Stimulated activated CD8-positive, alpha-beta memory T cell treated with anti-CD3 and anti-CD28 coated beads, Interleukin-12 subunit alpha, Interleukin-12 subunit beta, amount 100 ng/mL, for 24 hours (primary cell): ENCODE results near the gene MRRF.
"Not testable (repeated sequence)": the region's sequence is repeated elsewhere in the genome, so short reads cannot be mapped to it uniquely, and the experiment has no call there.

Experiments
- DNase-seq: peaks from one replicate; pipeline ENCODE4 v3.0.0-alpha.2; 2020; ENCODE audit errors: extremely low read depth

MRRF gene

GRCh38 chr9:122277285-122277897 is 12.7 kb downstream of the MRRF start:
- DNase-seq, result no peak

DNA sequence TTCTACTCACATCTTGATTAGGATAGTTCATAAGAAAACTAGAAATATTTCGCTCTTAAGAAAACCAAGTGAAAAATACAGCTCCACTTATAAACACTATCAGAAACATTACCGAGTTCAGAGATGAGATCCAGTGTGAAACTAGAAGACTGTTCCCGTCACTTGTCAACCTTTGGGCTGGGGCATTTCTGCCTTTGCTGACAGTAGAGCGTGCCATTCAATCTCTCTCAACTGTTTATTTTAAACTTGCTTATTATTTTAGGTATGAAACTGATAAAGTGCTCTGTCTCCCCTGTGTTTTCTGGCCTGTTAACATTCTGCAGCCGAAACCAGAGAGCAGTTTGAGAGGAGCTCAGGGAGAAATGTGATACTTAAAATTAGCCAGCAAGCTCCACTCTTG is 16.7 kb downstream of the MRRF start:
- no peak for DNase-seq

- no peak for DNase-seq
These were observed 22.1 kb downstream of the MRRF start for GRCh38 chr9:122286764-122287163.

DNA sequence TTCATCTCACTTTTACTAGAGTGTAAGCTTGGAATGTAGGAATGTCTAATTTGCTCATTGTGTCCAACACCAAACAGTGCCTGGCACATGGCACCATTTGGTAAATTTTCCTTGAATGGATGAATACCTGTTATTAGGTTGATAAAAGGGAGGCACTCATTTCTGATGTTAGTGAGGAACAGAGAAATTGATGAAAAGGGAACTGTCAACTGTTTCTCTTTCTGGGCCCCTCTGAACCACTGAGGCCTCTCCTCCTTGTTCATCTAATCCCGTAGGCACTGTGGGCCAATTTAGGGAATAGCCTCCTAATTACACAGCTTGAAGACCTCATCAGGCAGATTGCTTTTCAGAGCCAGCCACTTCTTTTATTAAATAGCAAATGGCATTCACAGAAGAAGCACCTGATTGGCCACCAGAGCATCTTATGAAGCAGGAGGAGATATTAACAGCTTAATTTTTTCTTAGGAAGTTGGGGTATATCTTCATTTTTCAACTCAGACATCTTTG is 22.6 kb downstream of the MRRF start:
- DNase-seq, result no peak

GRCh38 chr9:122291458-122291857 is 26.8 kb downstream of the MRRF start:
- no peak for DNase-seq

GRCh38 chr9:122294531-122294930 is 29.8 kb downstream of the MRRF start:
- DNase-seq, result no peak

DNA sequence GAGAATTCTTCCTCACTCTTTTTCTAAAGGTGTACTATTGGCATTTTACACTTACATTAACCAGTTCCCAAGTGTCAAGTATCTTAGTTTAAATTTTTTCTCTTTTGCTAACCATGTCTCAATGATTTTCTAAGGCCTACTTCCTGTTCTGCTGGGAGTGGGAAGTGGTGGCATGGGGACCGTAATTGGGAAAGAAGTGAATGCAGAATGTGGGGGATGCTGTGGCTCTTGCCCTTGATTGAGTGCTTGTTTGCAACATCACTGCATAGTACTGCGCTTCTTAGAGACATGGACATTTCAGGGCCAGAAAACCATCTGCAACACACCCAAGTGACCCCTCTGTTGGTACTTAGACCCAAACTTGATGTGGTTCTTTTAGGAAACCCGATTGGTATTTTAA is 32.8 kb downstream of the MRRF start:
- no peak for DNase-seq

DNA sequence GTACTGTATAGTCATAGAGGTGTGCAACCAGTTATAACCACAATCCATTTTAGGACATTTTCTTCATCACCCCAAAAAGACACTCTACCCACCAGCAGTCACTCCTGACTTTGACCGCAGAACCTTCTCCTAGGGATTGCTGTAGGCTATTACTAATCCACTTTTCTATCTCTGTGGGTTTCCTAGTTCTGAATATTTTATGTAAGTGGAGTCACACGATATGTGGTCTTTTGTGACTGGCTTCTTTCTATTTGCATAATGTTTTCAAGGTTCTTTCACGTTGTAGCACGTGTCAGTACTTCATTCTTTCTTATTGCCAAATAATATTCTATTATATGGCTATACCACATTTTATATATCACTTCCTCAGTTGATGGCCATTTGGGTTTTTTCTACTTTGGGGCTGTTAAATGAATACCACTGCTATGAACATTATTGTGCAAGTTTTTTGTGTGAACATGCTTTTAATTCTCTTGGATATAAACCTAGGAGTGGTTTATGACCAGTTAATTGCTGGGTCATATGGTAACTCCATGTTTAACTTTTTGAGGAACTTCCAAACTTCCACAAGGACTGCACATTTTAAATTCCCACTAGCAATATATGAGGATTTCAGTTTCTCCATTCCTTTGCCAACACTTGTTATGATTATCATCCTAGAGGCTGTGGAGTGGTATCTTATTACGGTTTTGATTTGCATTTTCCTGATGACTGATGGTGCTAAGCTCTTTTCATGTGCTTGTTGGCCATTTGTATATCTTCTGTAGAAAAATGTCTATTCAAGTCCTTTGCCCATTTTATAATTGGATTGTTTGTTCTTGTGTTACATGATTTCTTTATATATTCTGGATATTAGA is 37.8 kb downstream of the MRRF start:
- DNase-seq, result no peak

- no peak for DNase-seq
These were observed 42.4 kb downstream of the MRRF start for GRCh38 chr9:122307061-122307460.

DNA sequence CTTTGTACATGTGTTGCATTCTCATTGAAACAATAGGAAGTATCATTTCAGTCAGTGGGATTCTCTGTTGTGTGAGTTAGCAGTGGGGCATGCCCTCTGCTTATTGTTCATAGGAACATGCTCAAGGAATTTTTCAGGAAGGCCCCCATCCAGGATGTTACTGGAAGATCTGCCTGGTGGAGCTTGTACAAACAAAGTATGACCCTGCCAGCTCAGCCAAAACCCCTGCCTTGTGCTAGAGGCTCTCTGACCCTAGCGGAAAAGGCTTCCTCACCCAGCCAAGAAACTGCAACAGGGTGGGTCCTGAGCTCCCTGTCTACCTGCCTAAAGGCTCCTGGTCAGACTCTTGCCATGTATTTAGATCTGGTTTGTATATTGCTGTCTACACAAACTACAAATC is 43.2 kb downstream of the MRRF start:
- DNase-seq, result no peak

GRCh38 chr9:122309861-122310260 is 45.2 kb downstream of the MRRF start:
- no peak for DNase-seq

GRCh38 chr9:122314165-122314564 is 49.5 kb downstream of the MRRF start:
- DNase-seq, result no peak

DNA sequence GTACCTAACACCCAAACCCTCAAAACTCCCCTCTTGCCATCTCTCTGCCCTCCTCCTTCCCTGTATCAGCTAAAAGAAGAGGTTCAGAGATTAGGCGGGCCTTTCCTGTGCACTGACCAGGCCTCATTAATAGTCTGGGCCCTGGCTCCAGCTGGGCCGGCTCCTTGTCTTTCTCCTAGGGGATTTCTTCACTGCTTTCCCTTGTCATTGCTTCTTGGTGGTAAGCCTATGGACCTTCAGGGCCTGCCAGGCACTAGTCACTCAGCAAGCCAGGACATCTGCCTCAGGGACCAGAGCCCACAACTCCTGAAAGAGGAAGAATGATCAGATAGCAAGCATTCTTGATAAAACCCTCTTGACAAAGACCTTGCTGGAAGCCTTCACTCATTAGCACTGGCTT is 50.9 kb downstream of the MRRF start:
- DNase-seq, result no peak

- no peak for DNase-seq
These were observed 53.6 kb downstream of the MRRF start for GRCh38 chr9:122318284-122318683.

DNA sequence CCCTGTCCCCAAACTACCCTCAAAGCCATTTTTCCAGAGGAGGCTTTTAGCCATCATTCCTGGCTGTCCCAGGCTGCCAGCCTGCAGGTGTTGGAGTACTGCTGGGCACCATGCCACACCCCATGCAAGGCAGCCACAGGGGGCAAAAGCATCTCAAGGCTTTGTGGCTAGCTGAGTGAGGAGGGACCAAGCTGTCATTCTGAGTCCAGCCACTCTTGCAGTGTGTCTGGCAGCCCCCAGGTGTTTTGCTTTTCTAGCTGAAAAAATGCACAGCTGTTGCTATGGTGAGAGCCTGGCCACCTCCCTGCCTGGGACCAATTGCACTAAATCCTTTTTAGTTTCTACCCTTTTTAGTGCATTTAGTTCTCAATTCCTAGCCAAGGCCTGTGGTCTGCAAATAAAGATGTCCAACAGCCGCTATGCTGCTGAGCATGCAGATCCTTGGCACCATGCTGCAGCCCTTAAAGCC is 55.8 kb downstream of the MRRF start:
- no peak for DNase-seq

GRCh38 chr9:122322553-122322952 is 57.9 kb downstream of the MRRF start:
- no peak for DNase-seq

GRCh38 chr9:122324665-122325064 is 60.0 kb downstream of the MRRF start:
- not testable (repeated sequence) for DNase-seq

DNA sequence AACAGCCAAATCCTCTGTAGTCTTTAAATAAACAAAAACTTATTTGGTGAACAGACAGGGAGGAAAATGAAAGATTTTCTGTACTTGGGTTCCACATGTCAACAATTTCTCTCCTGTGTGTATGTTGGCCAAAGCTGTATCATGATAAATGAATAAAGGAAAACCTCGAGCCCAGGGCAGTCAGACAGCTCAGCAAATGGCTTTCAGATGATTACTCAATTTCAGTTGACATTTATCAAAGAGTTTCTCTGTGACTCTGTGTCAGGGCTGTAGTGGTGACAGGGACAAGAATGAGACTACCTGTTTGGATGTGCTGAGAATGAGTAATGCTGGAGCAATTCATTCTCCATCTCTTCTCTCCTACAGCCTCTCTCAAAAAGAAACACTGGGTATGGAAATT is 60.4 kb downstream of the MRRF start:
- no peak for DNase-seq

DNA sequence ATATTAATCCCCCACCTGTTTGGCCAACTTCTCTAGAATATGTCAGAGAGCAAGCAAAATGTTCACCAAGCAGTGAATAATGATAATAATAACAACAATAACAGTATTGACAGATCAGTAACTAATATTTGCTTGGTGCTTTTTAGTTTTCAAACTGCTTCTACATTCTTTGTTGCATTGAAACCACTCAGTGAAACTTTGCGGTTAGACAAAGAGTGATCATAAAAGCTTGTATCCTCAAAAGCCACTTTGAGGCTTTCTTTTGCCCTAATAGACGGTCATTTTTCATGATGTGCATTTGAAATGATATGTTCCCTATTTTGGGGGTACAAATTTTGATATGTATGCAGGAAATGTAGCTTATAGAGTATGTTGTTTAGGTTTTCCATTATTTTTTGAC is 62.5 kb downstream of the MRRF start:
- DNase-seq, result no peak

- no peak for DNase-seq
These were observed 64.9 kb downstream of the MRRF start for GRCh38 chr9:122329597-122329996.

DNA sequence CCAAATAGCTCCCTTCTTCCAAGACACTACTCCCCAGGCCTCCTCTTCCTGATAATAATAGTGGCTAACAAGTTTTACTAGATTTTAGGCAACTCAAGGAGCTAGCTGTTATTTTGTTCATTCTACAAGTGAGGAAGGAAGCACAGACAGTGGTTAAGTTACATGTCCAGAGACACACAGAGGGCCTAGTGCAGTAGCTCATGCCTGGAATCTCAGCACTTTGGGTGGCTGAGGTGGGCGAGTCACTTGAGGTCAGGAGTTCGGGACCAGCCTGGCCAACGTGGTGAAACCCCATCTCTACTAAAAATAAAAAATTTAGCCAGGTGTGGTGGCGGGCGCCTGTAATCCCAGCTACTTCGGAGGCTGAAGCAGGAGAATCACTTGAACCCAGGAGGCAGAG is 65.8 kb downstream of the MRRF start:
- not testable (repeated sequence) for DNase-seq

GRCh38 chr9:122331523-122331927 is 66.8 kb downstream of the MRRF start:
- no peak for DNase-seq

- no peak for DNase-seq
These were observed 67.4 kb downstream of the MRRF start for GRCh38 chr9:122332083-122332482.
